SH-SY5Y (cell line): ENCODE measurements around the gene NHLH2.

Experiments used
- GATA2 ChIP-seq: IDR thresholded peaks from 2 replicates; pipeline ENCODE4 v1.6.1; 2011; ENCODE audit warnings: mild to moderate bottlenecking, low read depth, low read length
- GATA3 ChIP-seq: IDR thresholded peaks from 2 replicates; pipeline ENCODE4 v1.6.1; 2011; ENCODE audit warnings: low read depth, mild to moderate bottlenecking, low read length, moderate library complexity

DNA sequence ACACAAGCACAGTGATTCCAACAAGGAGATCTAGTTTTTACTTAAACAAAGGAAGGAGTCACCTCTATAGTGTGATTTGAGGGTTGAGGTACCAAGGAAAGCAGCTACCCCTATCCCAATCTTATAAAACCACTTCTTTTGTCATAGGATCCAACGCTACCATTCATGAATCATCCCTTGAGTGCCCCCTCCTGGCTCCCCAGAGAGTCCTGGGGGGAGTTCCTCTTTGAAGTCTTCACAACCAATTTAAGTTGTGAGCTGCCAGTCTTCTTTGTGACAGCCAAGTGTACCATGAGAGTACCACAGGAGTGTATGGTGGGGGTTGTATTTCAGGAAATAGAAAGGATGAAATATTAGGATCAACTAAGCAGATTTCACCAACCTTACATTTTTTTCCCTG, 39.1 kb upstream of the NHLH2 start:
- no peak for TF ChIP-seq GATA2
- TF ChIP-seq GATA3 = no peak
